Heart left ventricle (tissue), 13 donors: ENCODE results near the gene BEAN1.

Experiments
- POLR2A ChIP-seq, 2 donors: fragments of 450-650 bp; IDR thresholded peaks; one replicate each; pipeline ENCODE4 v1.6.1; 2017; ENCODE audit warnings: antibody characterized with exemption in 2 of 2, mild to moderate bottlenecking in 2 of 2, moderate library complexity in 2 of 2
- TF ChIP-seq, protein P1 (sequence below), 12 donors: fragments of 200-600 bp; sonication (generic) in 4 of 12; IDR thresholded peaks; one replicate each; pipeline versions ENCODE4 v1.5.0 to v1.8.0; 2018 to 2022; ENCODE audit warnings: antibody characterized with exemption in 12 of 12, mild to moderate bottlenecking in 5 of 12
- donor health status: ischemic (EF 13 %, LVEDD 7.1; RV severe dilation, severe dysfunction).
- donor health status: DM: no; HTN: yes; CAD: no.
- donor health status: DM: no; HTN: no; CAD: no.
- donor health status: ischemic (EF 25% LVEDD 6.9; RV normal size, moderate dysfunction).
- donor health status: ischemic (EF 25% LVEDD 5.7; RV mildly dilated, moderate dysfunction).
- donor health status: ischemic (EF 35%, LVEDD 5.7; RV mildly dilated, moderate dysfunction).
- donor health status: nonischemic (EF 11% LVEDD 7.7; RV severe dilation, severe dysfunction).
- donor health status: DM: yes; HTN: yes; CAD: no.
- donor health status: PGD.
- donor health status: ischemic (EF 29% LVEDD 5.4; RV normal size, mild dysfunction).
- donor health status: nonischemic (EF 23%, LVEDD 6.1; RV moderate dilation, normal function).

DNA sequence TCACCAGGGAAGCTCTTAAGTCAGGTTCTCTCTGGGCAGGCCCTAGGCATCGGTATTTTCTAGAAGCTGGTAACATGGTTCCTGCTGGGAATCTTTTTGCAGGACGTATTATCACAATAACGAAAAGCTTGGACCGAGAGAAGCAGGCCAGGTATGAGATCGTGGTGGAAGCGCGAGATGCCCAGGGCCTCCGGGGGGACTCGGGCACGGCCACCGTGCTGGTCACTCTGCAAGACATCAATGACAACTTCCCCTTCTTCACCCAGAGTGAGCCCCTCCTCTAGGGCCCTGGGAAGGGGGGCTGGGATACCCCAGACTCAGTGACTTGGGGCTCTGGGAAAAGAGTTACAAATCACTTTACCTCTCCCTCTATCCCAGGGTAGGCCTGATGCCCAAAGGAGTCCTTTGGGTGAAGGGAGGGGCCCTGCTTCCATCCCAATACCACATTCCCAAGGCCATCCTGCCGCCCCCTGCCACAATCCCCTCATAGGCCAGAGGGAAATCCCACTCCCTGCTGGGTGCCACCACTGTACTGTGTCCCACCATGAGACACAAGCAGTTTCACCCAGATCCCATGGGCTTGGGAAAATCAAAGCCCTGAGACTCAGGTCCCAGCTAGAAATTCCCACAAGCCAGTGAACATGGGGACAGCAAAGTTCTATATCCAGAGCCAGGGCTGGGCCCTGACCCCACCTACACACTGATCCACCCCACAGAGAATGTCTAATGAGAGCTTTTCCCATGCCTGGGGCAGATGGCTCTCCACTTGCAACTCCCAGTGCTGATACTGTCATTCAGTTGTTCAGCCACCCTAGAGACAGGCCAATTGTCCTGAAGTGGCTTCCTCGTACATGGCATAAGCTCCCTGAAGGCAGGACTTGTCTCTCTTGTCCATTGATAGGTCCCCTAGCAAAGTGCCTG is 37.6 kb upstream of the BEAN1 start:
- TF ChIP-seq, protein P1, sequence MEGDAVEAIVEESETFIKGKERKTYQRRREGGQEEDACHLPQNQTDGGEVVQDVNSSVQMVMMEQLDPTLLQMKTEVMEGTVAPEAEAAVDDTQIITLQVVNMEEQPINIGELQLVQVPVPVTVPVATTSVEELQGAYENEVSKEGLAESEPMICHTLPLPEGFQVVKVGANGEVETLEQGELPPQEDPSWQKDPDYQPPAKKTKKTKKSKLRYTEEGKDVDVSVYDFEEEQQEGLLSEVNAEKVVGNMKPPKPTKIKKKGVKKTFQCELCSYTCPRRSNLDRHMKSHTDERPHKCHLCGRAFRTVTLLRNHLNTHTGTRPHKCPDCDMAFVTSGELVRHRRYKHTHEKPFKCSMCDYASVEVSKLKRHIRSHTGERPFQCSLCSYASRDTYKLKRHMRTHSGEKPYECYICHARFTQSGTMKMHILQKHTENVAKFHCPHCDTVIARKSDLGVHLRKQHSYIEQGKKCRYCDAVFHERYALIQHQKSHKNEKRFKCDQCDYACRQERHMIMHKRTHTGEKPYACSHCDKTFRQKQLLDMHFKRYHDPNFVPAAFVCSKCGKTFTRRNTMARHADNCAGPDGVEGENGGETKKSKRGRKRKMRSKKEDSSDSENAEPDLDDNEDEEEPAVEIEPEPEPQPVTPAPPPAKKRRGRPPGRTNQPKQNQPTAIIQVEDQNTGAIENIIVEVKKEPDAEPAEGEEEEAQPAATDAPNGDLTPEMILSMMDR (IDR thresholded peaks at IDR 0.05): no peak
- no peak for TF ChIP-seq POLR2A (IDR thresholded peaks at IDR 0.05)
